Spleen (tissue), 11 donors: Measurements from ENCODE around the gene FAM110D. TPM values are rescaled to one million over a fixed set of nuclear protein-coding genes. Genes with fewer than 3 reads are reported as not detected.
A peak's percentile ranks its signal among the peaks of the same experiment; 100 is the strongest.

ENCODE experiments used
- DNase-seq: peaks from one replicate; pipeline ENCODE4 v3.0.0-alpha.2; 2020
- H3K27ac ChIP-seq, 8 donors: fragments of 200-600 bp; sonication (generic) in 7 of 8; 1 replicate in 4 of 8; 2 replicates in 4 of 8; pipeline versions ENCODE4 v1.5.0 to v1.8.0; 2016 to 2021; ENCODE audit warnings: inconsistent platforms in 4 of 8, mild to moderate bottlenecking in 4 of 8, moderate library complexity in 1 of 8
- H3K27me3 ChIP-seq, 7 donors: fragments of 200-600 bp; sonication (generic) in 6 of 7; replicated peaks in 1 of 7; 1 replicate in 4 of 7; 2 replicates in 3 of 7; pipeline versions ENCODE4 v1.5.0 to v1.8.0; 2016 to 2021; ENCODE audit warnings: inconsistent platforms in 3 of 7, mild to moderate bottlenecking in 1 of 7
- H3K36me3 ChIP-seq, 6 donors: fragments of 200-600 bp; sonication (generic) in 5 of 6; 1 replicate in 4 of 6; 2 replicates in 2 of 6; pipeline versions ENCODE4 v1.5.0 to v1.8.0; 2016 to 2021; ENCODE audit warnings: inconsistent platforms in 2 of 6
- H3K4me1 ChIP-seq, 6 donors: fragments of 200-600 bp; sonication (generic) in 5 of 6; 1 replicate in 3 of 6; 2 replicates in 3 of 6; pipeline versions ENCODE4 v1.5.0 to v1.8.0; 2016 to 2021; ENCODE audit warnings: inconsistent platforms in 3 of 6
- H3K4me3 ChIP-seq, 8 donors: fragments of 200-600 bp; sonication (generic) in 7 of 8; 1 replicate in 4 of 8; 2 replicates in 4 of 8; pipeline versions ENCODE4 v1.5.0 to v1.8.0; 2016 to 2021; ENCODE audit warnings: inconsistent platforms in 4 of 8, mild to moderate bottlenecking in 4 of 8, moderate library complexity in 2 of 8
- H3K9me3 ChIP-seq, 8 donors: fragments of 200-600 bp; sonication (generic) in 7 of 8; 1 replicate in 4 of 8; 2 replicates in 4 of 8; pipeline versions ENCODE4 v1.5.0 to v1.8.0; 2016 to 2021; ENCODE audit warnings: inconsistent platforms in 4 of 8
- POLR2A ChIP-seq, 3 donors: fragments of 450-650 bp; IDR thresholded peaks; one replicate each; pipeline ENCODE4 v1.5.1; 2017; ENCODE audit warnings: antibody characterized with exemption in 3 of 3, mild to moderate bottlenecking in 1 of 3
- POLR2AphosphoS5 ChIP-seq, 3 donors: sonication (generic); formaldehyde crosslinking; IDR thresholded peaks; one replicate each; pipeline ENCODE4 v1.5.1; 2017; ENCODE audit warnings: antibody characterized with exemption in 3 of 3
- WGBS, 5 donors: extraction: QIAGEN DNeasy Blood & Tissue Kit in 3 of 5; methylation state at CpG; one replicate each; pipeline versions ENCODE4 v1.1.5 to v1.1.7; 2013 to 2018; 5-methylcytosine and 5-hydroxymethylcytosine counted together
- intact Hi-C: fragments of 100-400 bp; cut with DNase I; formaldehyde crosslinking; loops from one replicate; pipeline ENCODE4 v1.15.0; 2023; ENCODE audit warnings: low total_unique reads
- polyA plus RNA-seq, 3 donors: library from polyadenylated mRNA; stranded (reverse); fragments of 200-250 nt; gene quantifications; one replicate each; pipeline ENCODE4 v1.2.1, GENCODE V29; 2013
- total RNA-seq, 7 donors: library from RNA; depleted of rRNA in 3 of 7; stranded (reverse); fragments of >200 nt in 3 of 7; fragmentation: NEBNext Ultra II Directional in 4 of 7; extraction: Animal tissue kit (Norgen Biotek cat#: 25700) in 4 of 7; gene quantifications; one replicate each; pipeline versions ENCODE4 v1.1.0 to v1.2.1, GENCODE V29; 2016 to 2021
- TF ChIP-seq, protein P1 (sequence below), 11 experiments: fragments of 200-600 bp in 7 of 11; fragments of 450-650 bp in 4 of 11; sonication (generic) in 4 of 11; IDR thresholded peaks in 8 of 11; conservative IDR thresholded peaks in 3 of 11; 1 replicate in 7 of 11; 2 replicates in 4 of 11; pipeline versions ENCODE4 v1.4.0 to v1.8.0; 2016 to 2021; ENCODE audit warnings: antibody characterized with exemption in 11 of 11, inconsistent platforms in 4 of 11, mild to moderate bottlenecking in 1 of 11
- donor health status: healthy with polysubstance abuse.
- donor health status: DM: no; HTN: no; CAD: no; lungs with moderate emphysema.
- donor health status: DM: no; HTN: no; CAD: no.
- donor health status: Bipolar disorder and iron deficiency.
- donor health status: healthy.
- donor health status: DM: no; HTN: no; CAD: no.
- donor health status: DM: yes; HTN: yes; CAD: no.

Gene FAM110D
- total and polyA plus RNA-seq, 10 donors = 0.44 to 5.9 (median 1.2) TPM

DNA sequence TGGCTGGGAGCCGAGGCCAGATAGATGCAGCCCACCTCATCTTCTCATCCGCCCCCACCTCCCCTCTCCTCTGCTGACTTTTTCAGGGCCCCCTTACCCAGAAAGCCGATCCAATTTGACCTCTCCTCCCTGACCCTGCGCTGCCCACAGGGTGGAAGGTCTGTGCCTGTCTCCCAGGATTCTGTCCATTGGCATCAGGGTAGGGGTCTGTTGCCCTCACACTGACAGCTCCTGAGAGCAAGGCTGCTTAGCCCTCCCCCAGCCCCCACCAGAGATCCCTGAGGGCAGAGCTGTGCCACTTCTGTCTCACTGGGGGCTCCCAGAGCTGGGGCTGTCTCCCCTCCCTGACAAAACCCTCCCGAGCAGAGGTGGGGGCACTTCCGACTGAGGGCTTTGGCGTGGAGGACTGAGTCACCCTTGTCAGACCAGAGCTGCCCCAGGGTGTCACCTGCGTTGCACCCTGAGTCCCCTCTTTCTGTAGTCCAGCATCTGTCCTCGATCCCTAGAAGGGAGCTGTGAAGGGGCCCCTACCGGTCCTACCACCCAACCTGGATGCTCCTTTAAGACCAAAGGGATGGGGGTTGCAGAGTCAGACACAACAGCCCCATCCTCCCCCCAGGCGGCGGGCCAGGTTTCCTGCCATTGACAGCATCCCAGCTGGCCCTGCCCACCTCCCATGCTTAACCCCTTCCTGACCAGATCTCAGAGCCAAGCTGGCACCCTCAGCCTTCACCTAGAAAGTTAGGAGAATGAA is 2.4 kb upstream of the FAM110D start:
- intact Hi-C loops = no loop called here
- Histone ChIP-seq H3K4me1 (peaks cover 10 to 60% (median 29%) of the 10 kb centered on the region in 6 donors), H3K9me3 (no peaks in the 10 kb centered on the region), H3K27ac (no peak overlapping the region), H3K36me3 (no peaks in the 10 kb centered on the region), H3K27me3 (peaks cover 0 to 70% (median 26%) of the 10 kb centered on the region in 7 donors), H3K4me3 (peak overlapping the region in 2 of 8 donors; percentile 1 to 8)
- WGBS, 5 donors = 17 to 36% (median 19%) methylated on average over 8 to 12 of the region's 12 CpGs
- TF ChIP-seq POLR2A (IDR thresholded peaks at IDR 0.05) (no peak), POLR2AphosphoS5 (IDR thresholded peaks at IDR 0.05) (peak in 1 of 3 donors; percentile 44)
- peak; percentile 50 for DNase-seq

DNA sequence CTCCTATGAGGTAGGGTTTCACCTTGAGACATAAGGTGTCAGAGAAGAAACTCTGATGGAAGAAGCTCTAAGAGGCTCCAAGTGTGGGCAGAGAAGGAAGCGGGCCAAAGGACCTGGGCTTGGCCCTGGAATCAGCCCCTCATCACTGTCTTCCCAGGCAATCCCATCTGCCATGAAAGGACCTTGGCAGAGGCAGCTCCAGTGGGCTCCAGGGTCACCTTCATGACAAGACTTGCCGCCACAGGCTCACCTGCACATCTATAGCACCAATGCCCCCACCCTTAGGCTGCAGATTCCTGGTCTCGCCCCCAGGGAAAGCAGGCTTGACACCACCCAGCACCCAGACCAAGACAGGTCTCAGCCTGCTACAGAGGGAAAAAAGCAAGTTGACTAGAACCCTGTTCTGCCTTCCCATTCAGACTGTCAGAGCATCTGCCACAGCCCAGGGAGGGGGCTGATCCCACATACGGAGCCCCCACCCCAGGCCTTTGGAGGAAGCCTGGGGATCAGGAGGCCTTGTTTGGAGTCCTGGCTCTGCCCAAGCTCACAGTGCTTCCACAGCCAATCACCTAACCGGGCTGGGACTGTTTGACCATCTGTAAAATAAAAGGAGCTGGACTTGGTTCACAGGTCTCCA is 490 bp upstream of the FAM110D start:
- Histone ChIP-seq H3K27me3 (peaks cover 0 to 87% (median 35%) of the 10 kb centered on the region in 7 donors), H3K4me3 (peak overlapping the region in 2 of 8 donors; percentile 52 to 71), H3K36me3 (no peaks in the 10 kb centered on the region), H3K27ac (peak overlapping the region in 1 of 8 donors; percentile 68), H3K9me3 (no peaks in the 10 kb centered on the region), H3K4me1 (peaks cover 15 to 76% (median 41%) of the 10 kb centered on the region in 6 donors)
- intact Hi-C loops = no loop called here
- peak; percentile 28 for DNase-seq
- TF ChIP-seq POLR2AphosphoS5 (IDR thresholded peaks at IDR 0.05) (no peak), POLR2A (IDR thresholded peaks at IDR 0.05) (no peak)
- TF ChIP-seq, protein P1, sequence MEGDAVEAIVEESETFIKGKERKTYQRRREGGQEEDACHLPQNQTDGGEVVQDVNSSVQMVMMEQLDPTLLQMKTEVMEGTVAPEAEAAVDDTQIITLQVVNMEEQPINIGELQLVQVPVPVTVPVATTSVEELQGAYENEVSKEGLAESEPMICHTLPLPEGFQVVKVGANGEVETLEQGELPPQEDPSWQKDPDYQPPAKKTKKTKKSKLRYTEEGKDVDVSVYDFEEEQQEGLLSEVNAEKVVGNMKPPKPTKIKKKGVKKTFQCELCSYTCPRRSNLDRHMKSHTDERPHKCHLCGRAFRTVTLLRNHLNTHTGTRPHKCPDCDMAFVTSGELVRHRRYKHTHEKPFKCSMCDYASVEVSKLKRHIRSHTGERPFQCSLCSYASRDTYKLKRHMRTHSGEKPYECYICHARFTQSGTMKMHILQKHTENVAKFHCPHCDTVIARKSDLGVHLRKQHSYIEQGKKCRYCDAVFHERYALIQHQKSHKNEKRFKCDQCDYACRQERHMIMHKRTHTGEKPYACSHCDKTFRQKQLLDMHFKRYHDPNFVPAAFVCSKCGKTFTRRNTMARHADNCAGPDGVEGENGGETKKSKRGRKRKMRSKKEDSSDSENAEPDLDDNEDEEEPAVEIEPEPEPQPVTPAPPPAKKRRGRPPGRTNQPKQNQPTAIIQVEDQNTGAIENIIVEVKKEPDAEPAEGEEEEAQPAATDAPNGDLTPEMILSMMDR (IDR thresholded peaks at IDR 0.05 in 8 of 11, conservative IDR thresholded peaks at IDR 0.05 in 3 of 11) = no peak
- 75 to 90% (median 85%) methylated on average over 3 to 5 of the region's 5 CpGs for WGBS, 5 donors

DNA sequence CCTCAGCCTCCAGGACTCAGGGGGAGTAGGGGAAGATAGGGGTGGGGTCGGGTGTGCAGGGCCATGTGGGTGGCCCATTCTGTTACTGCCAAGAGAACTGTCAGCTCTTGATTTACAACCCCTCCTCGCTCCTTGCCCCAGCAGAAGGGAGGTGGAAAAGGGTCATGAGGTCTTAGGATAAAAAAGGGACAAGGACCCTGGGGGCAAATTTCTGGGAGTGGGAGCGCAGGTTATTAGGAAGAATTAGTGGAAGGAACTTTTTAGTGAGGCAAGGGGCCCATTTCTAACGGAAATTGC is 812 bp downstream of the FAM110D start:
- TF ChIP-seq POLR2AphosphoS5 (IDR thresholded peaks at IDR 0.05) = no peak
- TF ChIP-seq POLR2A (IDR thresholded peaks at IDR 0.05) = no peak
- TF ChIP-seq, protein P1 (IDR thresholded peaks at IDR 0.05 in 8 of 11, conservative IDR thresholded peaks at IDR 0.05 in 3 of 11) = no peak
- Histone ChIP-seq H3K27ac (peak overlapping the region in 1 of 8 donors; percentile 68), H3K9me3 (no peaks in the 10 kb centered on the region), H3K4me1 (peaks cover 16 to 82% (median 50%) of the 10 kb centered on the region in 6 donors), H3K4me3 (peak overlapping the region in 4 of 8 donors; percentile 0 to 71 (median 35)), H3K36me3 (no peaks in the 10 kb centered on the region), H3K27me3 (peaks cover 0 to 98% (median 39%) of the 10 kb centered on the region in 7 donors)
- intact Hi-C loops = no loop called here
- DNase-seq = no peak
- WGBS, 5 donors = 66 to 87% (median 72%) methylated on average over 4 of the region's 4 CpGs

DNA sequence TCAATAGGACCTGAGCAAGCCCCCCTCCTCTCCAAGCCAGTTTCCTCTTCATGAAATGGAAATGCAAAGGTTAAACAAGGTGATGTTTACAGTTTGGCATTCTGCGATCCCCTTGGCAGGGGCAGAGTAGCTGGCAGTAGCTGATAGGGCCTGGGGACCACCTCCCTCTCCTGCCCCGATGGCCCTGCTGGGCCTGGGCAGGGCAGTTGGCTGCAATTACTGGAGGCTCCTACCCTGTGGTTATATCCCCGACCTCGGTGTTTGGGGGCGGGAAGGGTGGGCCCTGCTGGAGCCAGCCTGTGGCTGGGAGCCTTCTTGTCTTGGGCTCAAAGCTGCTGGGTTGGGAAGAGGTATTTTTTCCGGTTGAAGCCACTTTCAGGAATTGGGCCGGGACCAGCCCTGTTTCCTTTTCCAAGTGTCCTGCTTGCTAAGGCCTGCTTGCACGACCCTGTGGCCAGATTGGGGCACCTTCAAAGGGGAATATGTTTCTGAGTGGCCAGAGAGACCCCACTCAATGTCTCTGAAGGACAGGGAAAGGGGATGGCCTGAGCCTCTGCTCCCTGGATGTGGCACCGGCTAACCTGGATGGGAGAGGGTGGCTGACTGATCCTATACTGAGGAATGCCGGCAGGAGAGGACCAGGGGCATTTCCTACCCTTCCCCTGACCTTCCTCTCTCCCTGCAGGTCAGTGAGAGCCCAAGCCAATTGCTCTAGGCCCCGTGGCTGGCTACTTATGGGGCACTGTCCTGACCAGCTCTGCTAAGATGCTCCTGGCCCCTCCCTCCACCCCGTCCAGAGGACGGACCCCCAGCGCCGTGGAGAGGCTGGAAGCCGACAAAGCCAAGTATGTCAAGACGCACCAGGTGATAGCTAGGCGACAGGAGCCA is 1.9 kb downstream of the FAM110D start:
- Histone ChIP-seq H3K4me1 (peaks cover 16 to 72% (median 47%) of the 10 kb centered on the region in 6 donors), H3K27me3 (peaks cover 0 to 93% (median 35%) of the 10 kb centered on the region in 7 donors), H3K36me3 (no peaks in the 10 kb centered on the region), H3K4me3 (peak overlapping the region in 7 of 8 donors; percentile 39 to 71 (median 49)), H3K9me3 (no peaks in the 10 kb centered on the region), H3K27ac (peak overlapping the region in 5 of 8 donors; percentile 25 to 68 (median 41))
- intact Hi-C loops = no loop called here
- 56 to 67% (median 64%) methylated on average over 16 to 18 of the region's 18 CpGs for WGBS, 5 donors
- peak; percentile 63 for DNase-seq
- TF ChIP-seq, protein P1 (IDR thresholded peaks at IDR 0.05 in 8 of 11, conservative IDR thresholded peaks at IDR 0.05 in 3 of 11) = no peak
- TF ChIP-seq POLR2AphosphoS5 (IDR thresholded peaks at IDR 0.05) (peak in 1 of 3 donors; percentile 54), POLR2A (IDR thresholded peaks at IDR 0.05) (no peak)
